Central memory CD4-positive, alpha-beta T cell (primary cell): ENCODE data around the gene ZBTB34.
"Not testable (repeated sequence)": the region's sequence is repeated elsewhere in the genome, so short reads cannot be mapped to it uniquely, and the experiment has no call there.

Experiments
- DNase-seq: peaks from one replicate; pipeline ENCODE4 v3.0.0; 2022
- total RNA-seq, 3 experiments: gene quantifications; one replicate each; lab custom pipeline; 2026; lab: John Stamatoyannopoulos, UW

Gene ZBTB34
- total RNA-seq, result 11.8 to 27.1 (median 19.7) reads per million in 3 experiments

GRCh38 chr9:126860077-126860756, at the start of gene ZBTB34:
Gene ZBTB34 (plus strand): TSS chr9:126860639. CDS start chr9:126879400, 18,761 bp downstream.
- DNase-seq, result peak; percentile 72

- DNase-seq, result no peak
Observed at GRCh38 chr9:126813072-126813471, 47.4 kb upstream of the ZBTB34 start.

- DNase-seq, result no peak
Observed at GRCh38 chr9:126814091-126814490, 46.3 kb upstream of the ZBTB34 start.

GRCh38 chr9:126817615-126818014, 42.8 kb upstream of the ZBTB34 start:
- DNase-seq, result not testable (repeated sequence)

- DNase-seq, result no peak
Observed at GRCh38 chr9:126818482-126818881, 42.0 kb upstream of the ZBTB34 start.

- no peak for DNase-seq
Observed at GRCh38 chr9:126819482-126819881, 41.0 kb upstream of the ZBTB34 start.

- DNase-seq, result no peak
Observed at GRCh38 chr9:126822278-126822677, 38.2 kb upstream of the ZBTB34 start.

GRCh38 chr9:126822873-126823272, 37.6 kb upstream of the ZBTB34 start:
- DNase-seq, result no peak

- not testable (repeated sequence) for DNase-seq
Observed at GRCh38 chr9:126824052-126824451, 36.4 kb upstream of the ZBTB34 start.

- DNase-seq, result no peak
Observed at GRCh38 chr9:126827227-126827626, 33.2 kb upstream of the ZBTB34 start.

- no peak for DNase-seq
Observed at GRCh38 chr9:126829035-126829434, 31.4 kb upstream of the ZBTB34 start.

GRCh38 chr9:126830827-126831226, 29.6 kb upstream of the ZBTB34 start:
- no peak for DNase-seq

GRCh38 chr9:126832440-126832839, 28.0 kb upstream of the ZBTB34 start:
- DNase-seq, result no peak

- no peak for DNase-seq
Observed at GRCh38 chr9:126833020-126833419, 27.4 kb upstream of the ZBTB34 start.

- no peak for DNase-seq
Observed at GRCh38 chr9:126833710-126834345, 26.6 kb upstream of the ZBTB34 start.

- DNase-seq, result no peak
Observed at GRCh38 chr9:126834672-126835071, 25.8 kb upstream of the ZBTB34 start.

- no peak for DNase-seq
Observed at GRCh38 chr9:126836216-126836615, 24.2 kb upstream of the ZBTB34 start.

- DNase-seq, result no peak
Observed at GRCh38 chr9:126838055-126838811, 22.2 kb upstream of the ZBTB34 start.

- no peak for DNase-seq
Observed at GRCh38 chr9:126838895-126839294, 21.5 kb upstream of the ZBTB34 start.

GRCh38 chr9:126839301-126839700, 21.1 kb upstream of the ZBTB34 start:
- no peak for DNase-seq

- DNase-seq, result no peak
Observed at GRCh38 chr9:126842220-126842842, 18.1 kb upstream of the ZBTB34 start.

GRCh38 chr9:126842977-126843799, 17.3 kb upstream of the ZBTB34 start:
- DNase-seq, result no peak
